ENCODE data around the gene ASXL2.

Gene ASXL2

GRCh38 chr2:25808006-25808383 lies 70.3 kb downstream of the ASXL2 start:
- Histone ChIP-seq H3K36me3 (ENCODE audit: control insufficient read depth, insufficient read depth, low read length) (peaks cover 8% of the 10 kb centered on the region), H3K4me3 (ENCODE audit: insufficient read depth, low read depth, low read length, poor library complexity, severe bottlenecking) (no peak overlapping the region), H3K27ac (ENCODE audit: insufficient read depth, low read length, poor library complexity, severe bottlenecking) (no peak overlapping the region), H3K9me3 (ENCODE audit: control insufficient read depth, low read length) (no peaks in the 10 kb centered on the region), H3K4me1 (ENCODE audit: control insufficient read depth, insufficient read depth, low read length, poor library complexity, severe bottlenecking) (no peaks in the 10 kb centered on the region), H3K27me3 (replicated peaks; ENCODE audit: control insufficient read depth, insufficient read depth, low read length, poor library complexity, severe bottlenecking) (no peaks in the 10 kb centered on the region)
- DNase-seq = no peak

- Histone ChIP-seq H3K9me3 (ENCODE audit: control insufficient read depth, low read length) (no peaks in the 10 kb centered on the region), H3K4me3 (ENCODE audit: insufficient read depth, low read depth, low read length, poor library complexity, severe bottlenecking) (no peak overlapping the region), H3K36me3 (ENCODE audit: control insufficient read depth, insufficient read depth, low read length) (peaks cover 8% of the 10 kb centered on the region), H3K27me3 (replicated peaks; ENCODE audit: control insufficient read depth, insufficient read depth, low read length, poor library complexity, severe bottlenecking) (no peaks in the 10 kb centered on the region), H3K4me1 (ENCODE audit: control insufficient read depth, insufficient read depth, low read length, poor library complexity, severe bottlenecking) (no peaks in the 10 kb centered on the region), H3K27ac (ENCODE audit: insufficient read depth, low read length, poor library complexity, severe bottlenecking) (no peak overlapping the region)
- no peak for DNase-seq
Measured at GRCh38 chr2:25806941-25807340, 71.3 kb downstream of the ASXL2 start.

GRCh38 chr2:25805987-25806386 lies 72.3 kb downstream of the ASXL2 start:
- no peak overlapping the region for H3K27ac ChIP-seq (ENCODE audit: insufficient read depth, low read length, poor library complexity, severe bottlenecking)
- no peak overlapping the region for H3K4me3 ChIP-seq (ENCODE audit: insufficient read depth, low read depth, low read length, poor library complexity, severe bottlenecking)
- no peak for DNase-seq
- H3K4me1 ChIP-seq (ENCODE audit: control insufficient read depth, insufficient read depth, low read length, poor library complexity, severe bottlenecking) = no peaks in the 10 kb centered on the region
- no peaks in the 10 kb centered on the region for H3K9me3 ChIP-seq (ENCODE audit: control insufficient read depth, low read length)
- no peaks in the 10 kb centered on the region for H3K27me3 ChIP-seq (replicated peaks; ENCODE audit: control insufficient read depth, insufficient read depth, low read length, poor library complexity, severe bottlenecking)
- H3K36me3 ChIP-seq (ENCODE audit: control insufficient read depth, insufficient read depth, low read length) = peaks cover 8% of the 10 kb centered on the region

GRCh38 chr2:25804338-25804737 lies 73.9 kb downstream of the ASXL2 start:
- Histone ChIP-seq H3K4me3 (ENCODE audit: insufficient read depth, low read depth, low read length, poor library complexity, severe bottlenecking) (no peak overlapping the region), H3K27ac (ENCODE audit: insufficient read depth, low read length, poor library complexity, severe bottlenecking) (no peak overlapping the region), H3K4me1 (ENCODE audit: control insufficient read depth, insufficient read depth, low read length, poor library complexity, severe bottlenecking) (no peaks in the 10 kb centered on the region), H3K27me3 (replicated peaks; ENCODE audit: control insufficient read depth, insufficient read depth, low read length, poor library complexity, severe bottlenecking) (no peaks in the 10 kb centered on the region), H3K36me3 (ENCODE audit: control insufficient read depth, insufficient read depth, low read length) (peaks cover 8% of the 10 kb centered on the region), H3K9me3 (ENCODE audit: control insufficient read depth, low read length) (no peaks in the 10 kb centered on the region)
- DNase-seq = no peak

GRCh38 chr2:25799301-25799700 lies 79.0 kb downstream of the ASXL2 start:
- Histone ChIP-seq H3K27me3 (replicated peaks; ENCODE audit: control insufficient read depth, insufficient read depth, low read length, poor library complexity, severe bottlenecking) (no peaks in the 10 kb centered on the region), H3K27ac (ENCODE audit: insufficient read depth, low read length, poor library complexity, severe bottlenecking) (no peak overlapping the region), H3K4me3 (ENCODE audit: insufficient read depth, low read depth, low read length, poor library complexity, severe bottlenecking) (no peak overlapping the region), H3K4me1 (ENCODE audit: control insufficient read depth, insufficient read depth, low read length, poor library complexity, severe bottlenecking) (peaks cover 17% of the 10 kb centered on the region), H3K36me3 (ENCODE audit: control insufficient read depth, insufficient read depth, low read length) (peaks cover 11% of the 10 kb centered on the region), H3K9me3 (ENCODE audit: control insufficient read depth, low read length) (no peaks in the 10 kb centered on the region)
- DNase-seq = no peak

- DNase-seq = no peak
- Histone ChIP-seq H3K4me1 (ENCODE audit: control insufficient read depth, insufficient read depth, low read length, poor library complexity, severe bottlenecking) (peaks cover 17% of the 10 kb centered on the region), H3K9me3 (ENCODE audit: control insufficient read depth, low read length) (no peaks in the 10 kb centered on the region)
Measured at GRCh38 chr2:25797620-25798488, 80.4 kb downstream of the ASXL2 start.

GRCh38 chr2:25794544-25795276 lies 83.6 kb downstream of the ASXL2 start:
- peak overlapping the region; percentile 70 for H3K27ac ChIP-seq (ENCODE audit: insufficient read depth, low read length, poor library complexity, severe bottlenecking)
- H3K4me3 ChIP-seq (ENCODE audit: insufficient read depth, low read depth, low read length, poor library complexity, severe bottlenecking) = peak overlapping the region; percentile 30
- DNase-seq = no peak
- peaks cover 27% of the 10 kb centered on the region for H3K4me1 ChIP-seq (ENCODE audit: control insufficient read depth, insufficient read depth, low read length, poor library complexity, severe bottlenecking)
- H3K9me3 ChIP-seq (ENCODE audit: control insufficient read depth, low read length) = no peaks in the 10 kb centered on the region
- no peaks in the 10 kb centered on the region for H3K27me3 ChIP-seq (replicated peaks; ENCODE audit: control insufficient read depth, insufficient read depth, low read length, poor library complexity, severe bottlenecking)
- H3K36me3 ChIP-seq (ENCODE audit: control insufficient read depth, insufficient read depth, low read length) = peaks cover 3% of the 10 kb centered on the region

More at GRCh38 chr2:25797620-25798488, 80.4 kb downstream of the ASXL2 start:
- H3K36me3 ChIP-seq (ENCODE audit: control insufficient read depth, insufficient read depth, low read length) = peaks cover 3% of the 10 kb centered on the region
- no peak overlapping the region for H3K4me3 ChIP-seq (ENCODE audit: insufficient read depth, low read depth, low read length, poor library complexity, severe bottlenecking)
- H3K27ac ChIP-seq (ENCODE audit: insufficient read depth, low read length, poor library complexity, severe bottlenecking) = no peak overlapping the region
- no peaks in the 10 kb centered on the region for H3K27me3 ChIP-seq (replicated peaks; ENCODE audit: control insufficient read depth, insufficient read depth, low read length, poor library complexity, severe bottlenecking)

- Histone ChIP-seq H3K27me3 (replicated peaks; ENCODE audit: control insufficient read depth, insufficient read depth, low read length, poor library complexity, severe bottlenecking) (no peaks in the 10 kb centered on the region), H3K9me3 (ENCODE audit: control insufficient read depth, low read length) (no peaks in the 10 kb centered on the region), H3K36me3 (ENCODE audit: control insufficient read depth, insufficient read depth, low read length) (no peaks in the 10 kb centered on the region), H3K4me3 (ENCODE audit: insufficient read depth, low read depth, low read length, poor library complexity, severe bottlenecking) (no peak overlapping the region), H3K4me1 (ENCODE audit: control insufficient read depth, insufficient read depth, low read length, poor library complexity, severe bottlenecking) (peaks cover 20% of the 10 kb centered on the region), H3K27ac (ENCODE audit: insufficient read depth, low read length, poor library complexity, severe bottlenecking) (no peak overlapping the region)
- no peak for DNase-seq
Measured at GRCh38 chr2:25790074-25790790, 88.1 kb downstream of the ASXL2 start.

GRCh38 chr2:25788457-25788856 lies 89.8 kb downstream of the ASXL2 start:
- no peak for DNase-seq
- H3K4me3 ChIP-seq (ENCODE audit: insufficient read depth, low read depth, low read length, poor library complexity, severe bottlenecking) = no peak overlapping the region
- peaks cover 16% of the 10 kb centered on the region for H3K4me1 ChIP-seq (ENCODE audit: control insufficient read depth, insufficient read depth, low read length, poor library complexity, severe bottlenecking)
- no peak overlapping the region for H3K27ac ChIP-seq (ENCODE audit: insufficient read depth, low read length, poor library complexity, severe bottlenecking)
- H3K27me3 ChIP-seq (replicated peaks; ENCODE audit: control insufficient read depth, insufficient read depth, low read length, poor library complexity, severe bottlenecking) = no peaks in the 10 kb centered on the region
- peaks cover 8% of the 10 kb centered on the region for H3K36me3 ChIP-seq (ENCODE audit: control insufficient read depth, insufficient read depth, low read length)
- H3K9me3 ChIP-seq (ENCODE audit: control insufficient read depth, low read length) = no peaks in the 10 kb centered on the region
